SW480 (cell line): ENCODE data around the gene EPM2A.
A peak's percentile ranks its signal among the peaks of the same experiment; 100 is the strongest.
"Not testable (repeated sequence)": the region's sequence is repeated elsewhere in the genome, so short reads cannot be mapped to it uniquely, and the experiment has no call there.

ENCODE experiments used
- DNase-seq: peaks from one replicate; pipeline ENCODE4 v3.0.0-alpha.2; 2016; ENCODE audit warnings: low spot score

EPM2A gene

DNA sequence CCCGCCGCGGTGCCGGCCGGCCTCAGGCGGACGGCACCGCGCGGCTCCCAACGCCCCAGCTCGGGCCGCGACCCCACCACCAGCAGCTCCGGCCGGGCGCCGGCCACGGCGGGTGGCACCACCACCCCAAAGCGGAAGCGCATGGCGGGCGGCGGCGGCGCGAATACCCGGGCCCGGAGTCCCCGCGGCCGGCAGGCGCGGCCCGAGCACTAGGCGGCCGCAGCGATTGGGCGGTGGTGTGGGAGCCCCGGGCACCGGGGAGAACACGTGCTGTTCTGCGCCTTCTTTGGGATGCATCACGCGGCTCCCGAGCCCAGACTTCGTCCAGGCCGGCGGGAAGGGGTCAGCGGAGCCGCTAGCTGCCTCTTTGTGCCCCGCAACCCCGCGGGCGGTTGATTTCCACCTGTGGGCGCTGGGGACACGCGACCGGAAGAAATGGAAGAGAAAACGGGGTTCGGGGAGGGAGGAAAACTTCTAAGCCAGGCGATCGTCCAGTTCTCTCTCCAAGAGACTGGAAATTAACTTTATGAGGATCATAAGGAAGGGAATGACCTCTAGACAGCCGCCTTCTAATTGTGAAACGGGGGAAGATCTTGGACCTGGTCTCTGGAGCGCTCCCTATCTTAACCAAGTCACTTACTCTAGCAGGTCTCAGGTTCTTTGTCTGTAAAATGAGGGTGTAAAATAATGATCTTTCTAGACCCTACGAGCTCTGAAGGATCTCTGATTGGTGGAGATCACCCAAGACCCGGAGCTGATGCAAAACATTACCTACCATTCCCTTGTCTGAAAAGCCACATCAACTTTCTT lies at the start of gene EPM2A:
EPM2A (minus strand) TSS at position 165 of the 810 bp plus-strand sequence; CDS start at position 143, 22 bp downstream.
- DNase-seq = peak; percentile 80

DNA sequence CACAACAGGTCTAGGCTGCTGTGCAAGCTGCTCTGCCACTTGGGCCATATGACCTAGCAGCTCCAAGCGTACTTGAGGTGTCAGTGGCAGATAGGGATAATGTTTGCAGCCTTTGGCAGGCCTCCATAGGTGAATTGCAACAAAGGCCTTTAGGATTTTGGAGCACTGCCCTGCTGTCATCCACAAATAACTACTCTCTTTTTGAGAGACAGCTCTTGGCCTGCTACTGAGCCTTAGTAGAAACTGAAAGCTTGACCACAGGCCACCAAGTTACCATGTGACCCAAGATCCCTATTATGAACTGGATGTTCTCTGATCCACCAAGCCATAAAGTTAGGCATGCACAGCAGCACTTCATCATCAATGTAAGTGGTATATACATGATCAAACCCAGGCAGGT lies 49.4 kb upstream of the EPM2A start:
- DNase-seq = no peak

DNA sequence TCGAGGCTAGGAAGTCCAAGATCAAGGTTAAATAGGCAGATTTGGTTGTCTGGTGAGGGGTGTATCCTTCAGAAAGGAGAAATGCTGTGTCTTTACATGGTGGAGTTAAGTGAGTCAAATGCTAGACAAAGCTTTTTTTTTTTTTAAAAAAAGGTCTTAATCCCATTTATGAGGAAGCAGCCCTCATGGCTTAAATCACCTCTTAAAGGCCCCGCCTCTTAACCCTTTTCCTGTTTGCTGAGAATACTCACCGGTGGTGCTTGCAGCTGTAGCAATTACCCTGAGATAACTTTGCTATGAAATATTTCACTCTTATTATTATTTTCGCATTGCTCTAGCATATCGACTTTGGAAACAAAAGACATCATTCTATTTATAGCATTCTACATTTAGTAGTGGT lies 48.5 kb upstream of the EPM2A start:
- DNase-seq = no peak

DNA sequence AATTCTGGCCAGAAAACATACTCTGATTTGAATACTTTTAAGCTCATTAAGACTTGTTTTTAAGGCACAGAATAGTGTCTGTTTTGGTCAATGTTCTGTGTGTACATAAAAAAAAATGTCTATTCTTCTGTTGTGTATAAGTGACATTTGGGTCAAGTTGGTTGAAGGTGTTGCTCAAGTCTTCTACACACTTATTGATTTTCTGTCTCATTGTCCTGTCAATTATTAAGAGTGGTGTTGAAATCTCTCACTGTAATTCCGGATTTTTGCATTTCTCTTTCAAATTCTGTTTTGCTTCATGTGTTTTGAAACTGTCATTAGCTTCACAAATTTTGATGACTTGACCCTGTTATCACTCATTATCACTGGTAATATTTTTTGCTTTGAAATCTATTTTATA lies 37.5 kb upstream of the EPM2A start:
- no peak for DNase-seq

DNA sequence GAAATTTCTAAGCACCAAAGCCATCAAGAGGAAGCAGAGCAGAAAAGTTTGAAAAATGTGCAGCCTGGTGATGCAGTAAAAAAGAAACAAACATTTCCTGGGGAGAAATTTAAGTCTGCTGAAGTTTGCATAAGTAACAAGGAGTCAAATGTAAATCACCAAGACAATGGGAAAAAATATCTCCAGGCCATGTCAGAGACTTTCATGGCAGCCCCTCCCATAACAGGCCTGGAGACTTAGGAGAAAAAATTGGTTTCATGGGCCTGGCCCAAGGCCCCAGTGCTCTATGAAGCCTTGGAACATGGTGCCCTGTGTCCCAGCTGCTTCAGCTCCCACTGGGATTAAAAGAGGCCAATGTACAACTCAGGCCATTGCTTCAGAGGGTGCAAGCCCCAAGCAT lies 30.1 kb upstream of the EPM2A start:
- no peak for DNase-seq

DNA sequence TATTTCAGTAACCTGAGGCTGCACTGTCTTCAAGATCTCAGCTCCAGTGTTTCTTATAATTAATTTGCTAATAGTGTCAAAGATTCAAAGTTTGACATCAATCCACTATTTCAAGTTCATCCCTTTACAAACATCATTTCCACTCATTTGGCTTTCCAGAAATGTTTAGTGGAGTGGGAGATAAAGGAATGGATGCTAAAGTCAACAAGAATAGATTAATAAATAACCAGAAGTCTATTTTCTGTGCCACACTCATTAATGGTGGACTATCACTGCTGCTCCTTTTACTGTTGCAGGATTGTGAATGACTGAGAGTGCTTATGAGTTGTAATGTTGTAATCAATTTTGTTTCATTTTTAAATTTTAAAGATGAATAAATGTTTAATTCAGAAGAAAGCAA lies 28.4 kb upstream of the EPM2A start:
- no peak for DNase-seq

DNA sequence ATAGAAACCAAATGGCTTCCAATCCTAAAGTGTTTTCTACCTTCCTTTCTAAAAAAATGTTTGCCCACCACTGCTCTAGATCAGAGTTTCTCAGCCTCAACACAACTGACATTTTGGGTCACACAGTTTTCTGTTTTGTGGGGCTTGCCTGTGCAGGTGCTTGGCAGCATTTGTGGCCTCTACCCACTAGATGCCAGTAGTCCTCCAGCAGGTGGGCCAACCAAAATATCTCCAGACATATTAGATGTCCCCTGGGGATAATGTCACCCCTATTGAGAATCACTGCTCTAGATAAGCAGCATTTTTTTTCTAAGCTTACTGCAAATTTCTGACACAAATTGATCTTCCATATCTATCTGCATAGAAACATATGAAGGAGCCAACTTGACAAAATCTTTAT lies 26.3 kb upstream of the EPM2A start:
- DNase-seq = no peak

DNA sequence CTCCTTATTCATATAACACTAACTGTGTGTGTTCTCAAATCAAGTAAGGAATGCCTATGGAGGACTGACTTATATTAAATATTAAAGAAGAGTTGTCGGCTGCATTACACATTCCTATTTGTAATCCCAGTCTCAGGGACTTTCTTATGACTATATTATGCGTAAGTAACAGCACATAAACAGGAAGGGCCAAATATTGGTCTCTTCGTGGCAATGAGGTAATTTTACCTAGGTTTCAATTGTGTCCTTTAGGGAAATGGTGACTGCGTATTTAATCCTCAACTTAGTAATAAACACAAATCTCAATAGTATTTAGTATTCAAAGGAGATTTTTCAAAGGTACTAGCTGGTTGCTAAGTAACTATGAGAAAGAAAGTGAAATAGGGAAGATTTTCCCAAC lies 22.8 kb upstream of the EPM2A start:
- no peak for DNase-seq

DNA sequence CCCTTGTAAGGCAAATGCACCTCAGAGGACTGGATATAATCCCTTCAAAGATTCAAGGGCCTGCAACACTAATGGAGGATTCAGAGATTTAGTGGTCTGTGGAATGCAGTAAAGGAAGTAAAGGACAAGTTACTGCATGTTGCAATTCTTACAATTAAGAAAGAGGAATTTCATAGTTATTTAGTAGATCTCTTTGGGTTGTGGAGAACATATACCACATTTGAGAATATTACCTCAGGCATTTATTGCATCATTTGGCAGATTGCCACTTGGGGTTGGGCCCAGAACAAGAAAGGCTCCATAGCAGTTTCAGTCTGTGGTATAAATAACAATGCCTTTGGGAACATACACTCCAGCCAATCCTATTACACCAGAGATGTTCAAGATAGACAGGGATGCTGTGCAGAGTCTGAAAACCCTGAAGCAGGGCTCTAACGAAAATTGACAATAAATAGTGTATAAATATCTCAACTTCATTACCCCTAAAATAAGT lies 20.9 kb upstream of the EPM2A start:
- DNase-seq = peak; percentile 30

DNA sequence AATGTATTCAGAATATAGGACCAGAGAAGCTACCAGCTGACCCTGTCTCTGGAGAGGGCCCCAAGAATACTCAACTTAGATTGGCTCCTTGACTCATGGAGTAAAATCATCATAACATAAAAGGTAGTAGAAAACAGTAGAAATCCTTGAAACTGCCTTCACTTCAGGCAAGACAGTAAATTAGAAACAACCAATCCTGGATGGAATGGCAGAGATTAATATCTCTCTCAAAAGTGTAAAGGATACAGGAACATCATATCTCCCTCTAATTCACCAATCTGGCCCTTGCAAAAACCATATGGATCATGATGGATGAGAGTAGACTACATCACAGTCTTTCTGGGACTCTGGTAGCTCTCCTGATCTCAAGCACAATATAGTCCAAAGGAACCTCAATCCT lies 20.4 kb upstream of the EPM2A start:
- no peak for DNase-seq

DNA sequence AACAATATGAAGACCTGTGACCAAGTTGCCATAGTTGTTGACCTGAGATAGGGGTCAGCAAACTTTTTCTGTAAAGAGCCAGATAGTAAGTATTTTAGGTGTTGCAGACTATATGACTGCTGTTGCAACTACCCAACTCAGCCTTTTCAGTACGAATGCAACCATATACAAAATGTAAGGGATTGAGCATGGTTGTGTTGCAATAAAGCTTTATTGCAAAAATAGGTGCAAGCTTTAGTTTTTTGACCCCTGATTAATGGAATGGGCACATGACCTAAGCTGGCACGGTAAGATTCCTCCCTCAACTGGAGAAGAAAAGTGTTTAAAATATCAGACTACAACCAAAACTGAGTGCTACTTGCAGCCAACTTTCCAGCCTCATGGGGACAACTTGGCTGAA lies 17.3 kb upstream of the EPM2A start:
- DNase-seq = no peak

DNA sequence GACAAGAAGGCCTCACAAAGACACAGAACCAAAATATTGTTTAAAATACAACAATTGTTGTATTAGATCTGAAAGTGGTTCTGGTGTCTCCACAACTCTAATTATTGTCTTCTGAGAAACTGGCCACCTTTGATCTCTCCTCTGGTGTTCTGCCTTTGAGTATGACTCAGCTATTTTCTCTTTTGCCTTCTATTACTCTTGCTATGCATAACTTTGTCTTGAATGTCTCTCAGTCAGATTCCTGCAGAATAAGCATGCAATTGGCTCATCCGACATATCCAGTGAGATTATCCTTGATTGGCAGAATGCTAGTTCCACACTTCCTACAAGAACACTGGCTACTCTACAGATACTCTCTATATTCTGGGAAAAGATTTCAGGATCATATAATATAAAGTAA lies 14.3 kb upstream of the EPM2A start:
- DNase-seq = peak; percentile 24

DNA sequence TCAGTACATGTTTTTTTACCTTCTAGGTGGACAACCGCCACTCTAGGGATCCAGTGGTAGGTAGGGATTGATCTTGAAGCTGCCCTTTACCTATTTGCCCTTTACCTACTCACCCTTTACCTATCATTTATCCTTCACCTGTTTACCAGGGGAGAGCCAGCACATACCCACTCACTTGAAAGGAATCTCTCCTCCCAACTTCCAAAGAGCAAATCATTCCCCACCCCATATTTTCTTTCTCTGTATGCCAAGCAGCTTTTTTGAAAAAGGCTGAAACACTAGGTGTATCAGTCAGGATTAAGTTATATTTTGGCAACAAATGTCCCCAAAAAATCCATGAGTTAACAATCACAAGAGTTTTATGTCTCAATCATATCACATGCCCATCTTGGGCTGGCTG lies 10.5 kb upstream of the EPM2A start:
- DNase-seq = no peak

DNA sequence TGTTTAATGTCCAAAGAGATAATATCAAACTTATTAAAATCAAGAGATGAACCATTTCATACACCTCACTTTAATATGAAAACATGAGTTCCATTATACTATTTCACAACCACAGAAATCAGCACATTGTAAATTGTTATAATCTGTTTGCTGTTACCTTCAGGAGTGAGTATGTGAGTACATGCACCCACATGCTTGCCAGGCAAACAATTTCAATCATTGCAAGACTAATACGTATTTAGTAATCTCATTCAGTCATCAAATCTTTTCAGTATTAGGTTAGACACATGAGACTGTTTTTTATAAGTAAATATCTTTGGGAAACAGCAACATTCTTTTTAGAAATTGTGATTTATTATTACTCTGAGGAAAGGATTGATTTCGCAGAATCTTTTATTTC lies 9.3 kb upstream of the EPM2A start:
- no peak for DNase-seq

DNA sequence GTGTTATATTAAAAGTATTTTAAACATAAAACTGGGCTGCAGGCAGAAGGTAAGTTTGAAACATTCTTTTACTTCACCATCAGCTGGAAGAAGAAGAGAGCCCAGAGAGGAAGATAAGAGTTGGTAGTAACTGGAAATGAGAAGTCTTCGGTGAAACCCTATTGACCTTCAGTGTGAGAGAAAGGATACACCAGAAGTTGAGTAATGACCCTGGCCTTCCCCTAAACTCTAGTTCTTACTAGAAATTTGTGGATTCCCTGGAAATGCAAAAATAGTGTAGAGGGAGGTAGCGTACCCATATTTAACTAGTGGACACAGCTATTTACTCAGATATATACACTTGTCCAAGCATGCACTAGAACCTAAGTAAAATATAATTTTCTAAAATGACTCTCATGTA lies 8.0 kb upstream of the EPM2A start:
- no peak for DNase-seq

DNA sequence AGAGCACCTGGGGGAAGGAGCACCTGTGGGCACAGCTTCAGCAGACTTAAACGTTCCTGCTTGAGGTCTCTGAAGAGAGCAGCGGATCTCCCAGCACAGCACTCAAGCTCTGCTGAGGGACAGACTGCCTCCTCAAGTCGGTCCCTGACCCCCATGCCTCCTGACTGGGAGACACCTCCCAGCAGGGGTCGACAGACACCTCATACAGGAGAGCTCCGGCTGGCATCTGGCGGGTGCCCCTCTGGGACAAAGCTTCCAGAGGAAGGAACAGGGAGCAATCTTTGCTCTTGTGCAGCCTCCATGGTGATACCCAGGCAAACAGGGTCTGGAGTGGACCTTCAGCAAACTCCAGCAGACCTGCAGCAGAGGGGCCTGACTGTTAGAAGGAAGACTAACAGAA lies 7.2 kb upstream of the EPM2A start:
- DNase-seq = not testable (repeated sequence)

DNA sequence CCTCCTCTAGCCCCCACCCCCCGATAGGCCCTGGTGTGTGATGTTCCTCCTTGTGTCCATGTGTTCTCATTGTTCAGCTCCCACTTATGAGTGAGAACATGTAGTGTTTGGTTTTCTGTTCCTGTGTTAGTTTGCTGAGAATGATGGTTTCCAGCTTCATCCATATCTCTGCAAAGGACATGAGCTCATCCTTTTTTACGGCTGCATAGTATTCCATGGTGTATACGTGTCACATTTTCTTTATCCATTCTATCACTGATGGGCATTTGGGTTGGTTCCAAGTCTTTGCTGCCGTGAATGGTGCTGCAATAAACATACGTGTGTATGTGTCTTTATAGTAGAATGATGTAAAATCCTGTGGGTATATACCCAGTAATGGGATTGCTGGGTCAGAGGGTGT lies 4.4 kb upstream of the EPM2A start:
- not testable (repeated sequence) for DNase-seq

DNA sequence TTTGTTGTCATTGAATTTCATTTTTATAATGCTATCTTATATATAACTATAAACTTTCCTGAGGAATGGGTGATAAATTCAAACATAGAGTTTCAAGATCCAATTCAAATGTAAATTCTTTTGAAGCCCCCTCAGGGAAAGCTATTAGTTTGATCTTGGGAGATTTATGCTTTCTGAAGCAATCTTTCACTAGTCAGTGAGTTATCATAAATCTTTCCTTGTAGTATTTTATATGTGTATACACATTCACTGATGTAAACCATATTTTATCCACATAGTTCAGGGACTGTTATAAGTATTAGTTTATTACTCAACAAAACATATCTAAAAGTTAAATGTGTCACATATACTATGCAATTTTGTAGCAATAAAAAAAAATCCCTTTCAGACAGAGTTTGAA lies 2.9 kb upstream of the EPM2A start:
- no peak for DNase-seq

DNA sequence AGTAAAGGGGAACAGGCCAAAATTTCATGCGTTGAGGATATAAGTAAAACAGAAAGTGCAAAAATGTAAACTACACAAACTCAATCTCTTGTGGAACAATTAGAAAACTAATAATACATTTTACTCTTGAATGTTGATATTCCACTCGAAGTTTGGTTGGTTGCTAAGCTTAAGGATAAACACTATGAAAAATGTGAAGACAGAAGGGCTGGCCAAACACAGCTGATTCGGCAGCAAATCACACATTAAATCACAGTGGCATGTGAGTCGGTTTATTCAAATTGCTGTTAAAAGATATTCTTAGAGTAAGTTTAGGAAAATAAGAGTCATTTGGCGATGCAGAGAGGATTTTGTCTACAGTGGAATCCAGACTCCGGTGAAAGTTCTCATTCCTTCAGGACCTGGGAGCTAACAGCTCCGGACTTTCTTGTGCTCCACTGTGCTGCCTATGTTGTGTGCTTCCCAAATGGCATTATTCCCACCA lies 1.4 kb upstream of the EPM2A start:
- DNase-seq = no peak

DNA sequence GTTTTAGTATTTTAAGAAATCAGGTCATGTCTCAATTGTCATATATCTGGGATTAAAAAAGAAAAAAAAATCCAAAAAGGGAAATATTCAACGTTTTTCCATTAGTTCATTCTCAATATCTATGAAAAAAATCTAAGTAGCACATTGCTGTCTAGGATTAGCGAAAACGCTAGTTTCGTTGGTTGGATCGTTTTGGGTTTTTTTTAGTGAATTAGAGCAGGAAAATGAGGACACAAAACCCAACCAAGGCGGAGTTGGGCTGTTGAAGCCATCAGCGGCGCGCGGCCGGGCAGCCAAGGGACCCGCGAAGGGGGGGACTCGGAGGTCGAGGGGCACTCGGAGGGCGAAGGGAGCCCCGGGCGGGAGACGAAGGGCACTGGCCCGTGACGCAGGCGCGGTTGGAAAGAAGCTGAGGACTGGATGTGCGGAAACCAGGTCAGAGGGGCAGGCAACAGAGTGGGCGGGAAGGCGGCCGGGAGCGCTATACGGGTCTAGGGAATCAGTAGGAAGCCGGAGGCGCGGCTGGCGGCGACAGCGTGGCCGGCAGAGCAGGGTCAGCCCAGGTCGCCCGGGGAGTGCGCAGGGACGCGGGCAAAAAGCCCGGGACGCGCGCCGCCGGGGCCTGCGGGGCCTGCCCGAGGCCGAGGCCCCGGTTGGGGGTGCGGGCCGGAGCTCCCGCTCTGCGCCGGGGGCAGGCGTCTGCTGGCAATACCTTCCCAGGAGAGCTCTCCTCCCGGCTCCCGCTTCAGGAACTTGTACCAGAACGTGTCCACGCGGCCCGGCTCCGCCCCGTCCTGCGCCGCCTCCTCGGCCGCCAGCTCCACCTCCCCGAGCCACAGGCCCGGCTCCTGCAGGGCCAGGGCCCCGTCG lies 599 bp downstream of the EPM2A start:
- DNase-seq = peak; percentile 93

DNA sequence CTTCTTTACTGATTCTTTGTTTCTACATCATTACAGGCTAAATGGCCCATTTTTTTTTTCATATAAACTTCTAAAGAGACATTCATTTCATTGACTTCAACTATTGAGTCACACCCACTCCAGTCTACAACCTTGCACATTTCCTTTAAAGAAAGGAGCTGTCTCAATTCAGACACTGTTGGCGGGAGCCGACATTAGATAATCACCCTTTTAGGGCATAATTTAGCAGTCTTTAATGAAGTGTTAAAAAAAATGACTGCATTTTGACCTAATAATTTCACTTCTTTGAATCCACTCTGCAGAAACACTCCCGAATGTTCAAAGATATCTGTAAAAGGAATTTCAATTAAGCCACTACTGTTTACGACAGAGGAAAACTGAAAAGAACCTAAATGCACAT lies 1.5 kb downstream of the EPM2A start:
- DNase-seq = no peak

DNA sequence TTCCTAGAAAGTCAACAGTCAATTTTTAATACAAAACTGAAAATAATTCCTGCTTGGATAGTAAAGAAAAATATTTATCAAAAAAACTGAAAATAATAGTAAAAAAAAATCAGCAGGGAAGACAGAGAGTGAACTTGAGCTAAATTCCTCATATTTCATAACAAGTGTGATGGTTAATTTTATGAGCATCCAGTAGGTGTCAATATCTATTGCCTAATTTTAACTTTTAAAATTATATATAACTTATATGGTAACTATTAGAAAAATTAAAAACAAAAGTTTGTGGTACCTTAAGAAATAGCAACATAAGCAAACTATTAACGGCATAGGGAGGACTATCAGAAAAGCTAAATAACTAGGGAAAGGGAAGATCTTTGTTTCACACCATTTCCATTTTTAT lies 2.1 kb downstream of the EPM2A start:
- DNase-seq = no peak

DNA sequence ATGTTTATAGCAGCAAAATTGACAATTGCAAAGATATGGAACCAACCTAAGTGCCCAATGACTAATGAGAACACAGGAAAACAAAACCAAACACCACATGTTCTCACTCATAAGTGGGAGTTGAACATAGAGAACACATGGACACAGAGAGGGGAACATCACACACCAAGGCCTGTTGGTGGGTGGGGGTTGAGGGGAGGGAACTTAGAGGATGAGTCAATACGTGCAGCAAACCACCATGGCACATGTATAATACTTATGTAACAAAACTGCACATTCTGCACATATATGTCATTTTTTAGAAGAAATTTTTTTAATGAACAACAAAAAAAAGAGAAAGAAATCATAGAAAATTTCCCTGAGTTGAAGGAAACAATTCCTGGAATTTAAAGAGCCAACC lies 3.9 kb downstream of the EPM2A start:
- no peak for DNase-seq
